Measurements from ENCODE around the gene KRT77. TPM values are rescaled to one million over a fixed set of nuclear protein-coding genes. Genes with fewer than 3 reads are reported as not detected.

The KRT77 gene
- total RNA-seq, 6 experiments from 2014 or later: not detected

DNA sequence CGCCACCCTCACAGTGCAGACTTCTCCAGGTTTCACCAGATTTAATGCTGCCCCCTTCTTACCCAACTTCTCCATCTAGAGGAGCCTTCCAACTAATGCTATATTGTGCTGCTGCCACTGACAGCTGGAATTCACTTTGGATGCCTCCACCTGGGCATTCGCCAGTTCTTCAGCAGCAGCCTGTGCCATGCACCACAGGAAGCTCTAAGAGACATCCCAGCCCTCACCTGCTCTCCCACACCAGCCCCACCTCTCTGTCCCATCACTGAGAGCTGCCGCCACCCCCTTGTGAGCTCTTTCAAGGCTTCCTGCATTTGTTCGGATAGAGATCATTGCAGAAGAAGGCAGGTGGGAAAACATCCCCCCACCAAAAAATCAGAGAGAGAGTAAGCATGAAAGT is 46.7 kb downstream of the KRT77 start:
- no peak for ATAC-seq
- Histone ChIP-seq H3K27me3 (no peaks in the 10 kb centered on the region), H3K9me3 (no peaks in the 10 kb centered on the region), H3K36me3 (no peaks in the 10 kb centered on the region), H3K4me1 (no peaks in the 10 kb centered on the region), H3K4me3 (no peak overlapping the region), H3K27ac (no peak overlapping the region)
- DNase-seq: no peak
- no peak for TF ChIP-seq POLR2A (IDR thresholded peaks at IDR 0.05)
- TF ChIP-seq, protein P1, sequence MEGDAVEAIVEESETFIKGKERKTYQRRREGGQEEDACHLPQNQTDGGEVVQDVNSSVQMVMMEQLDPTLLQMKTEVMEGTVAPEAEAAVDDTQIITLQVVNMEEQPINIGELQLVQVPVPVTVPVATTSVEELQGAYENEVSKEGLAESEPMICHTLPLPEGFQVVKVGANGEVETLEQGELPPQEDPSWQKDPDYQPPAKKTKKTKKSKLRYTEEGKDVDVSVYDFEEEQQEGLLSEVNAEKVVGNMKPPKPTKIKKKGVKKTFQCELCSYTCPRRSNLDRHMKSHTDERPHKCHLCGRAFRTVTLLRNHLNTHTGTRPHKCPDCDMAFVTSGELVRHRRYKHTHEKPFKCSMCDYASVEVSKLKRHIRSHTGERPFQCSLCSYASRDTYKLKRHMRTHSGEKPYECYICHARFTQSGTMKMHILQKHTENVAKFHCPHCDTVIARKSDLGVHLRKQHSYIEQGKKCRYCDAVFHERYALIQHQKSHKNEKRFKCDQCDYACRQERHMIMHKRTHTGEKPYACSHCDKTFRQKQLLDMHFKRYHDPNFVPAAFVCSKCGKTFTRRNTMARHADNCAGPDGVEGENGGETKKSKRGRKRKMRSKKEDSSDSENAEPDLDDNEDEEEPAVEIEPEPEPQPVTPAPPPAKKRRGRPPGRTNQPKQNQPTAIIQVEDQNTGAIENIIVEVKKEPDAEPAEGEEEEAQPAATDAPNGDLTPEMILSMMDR (IDR thresholded peaks at IDR 0.05): no peak
- intact Hi-C loops (cut with DNase I): no loop called here
- WGBS (ENCODE audit: insufficient coverage, low coverage, low lambda C conversion rate, missing lambda C conversion rate): 41% methylated on average over 4 of the region's 4 CpGs

DNA sequence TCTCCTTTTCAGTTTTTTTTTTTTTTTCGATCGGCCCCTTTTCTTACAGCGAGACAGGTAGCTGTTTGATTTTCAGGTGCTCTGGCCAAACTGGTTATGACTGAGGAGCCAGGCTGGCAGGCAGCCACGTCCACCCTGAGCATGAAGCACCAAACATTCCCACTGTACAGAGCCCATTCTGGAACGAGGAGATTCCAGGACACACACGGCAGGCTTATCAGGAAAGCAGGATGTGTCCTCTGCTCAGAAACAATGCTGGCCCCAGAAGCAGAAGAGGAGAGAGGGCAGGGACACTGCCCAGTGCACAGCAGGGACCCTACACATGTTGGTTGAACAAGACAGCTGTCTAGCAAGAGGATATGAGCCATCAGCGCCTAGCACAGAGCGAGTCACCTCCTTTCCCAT is 47.6 kb downstream of the KRT77 start:
- TF ChIP-seq POLR2A (IDR thresholded peaks at IDR 0.05): no peak
- TF ChIP-seq, protein P1 (IDR thresholded peaks at IDR 0.05): no peak
- Histone ChIP-seq H3K27me3 (no peaks in the 10 kb centered on the region), H3K9me3 (no peaks in the 10 kb centered on the region), H3K27ac (no peak overlapping the region), H3K4me3 (no peak overlapping the region), H3K36me3 (no peaks in the 10 kb centered on the region), H3K4me1 (no peaks in the 10 kb centered on the region)
- DNase-seq (no peak), ATAC-seq (peak in 3 of 4 donors; percentile 26 to 48 (median 34))
- whole genome bisulfite sequencing (ENCODE audit: insufficient coverage, low coverage, low lambda C conversion rate, missing lambda C conversion rate): 18% methylated on average over 8 of the region's 8 CpGs
- intact Hi-C loops (cut with DNase I): no loop called here

DNA sequence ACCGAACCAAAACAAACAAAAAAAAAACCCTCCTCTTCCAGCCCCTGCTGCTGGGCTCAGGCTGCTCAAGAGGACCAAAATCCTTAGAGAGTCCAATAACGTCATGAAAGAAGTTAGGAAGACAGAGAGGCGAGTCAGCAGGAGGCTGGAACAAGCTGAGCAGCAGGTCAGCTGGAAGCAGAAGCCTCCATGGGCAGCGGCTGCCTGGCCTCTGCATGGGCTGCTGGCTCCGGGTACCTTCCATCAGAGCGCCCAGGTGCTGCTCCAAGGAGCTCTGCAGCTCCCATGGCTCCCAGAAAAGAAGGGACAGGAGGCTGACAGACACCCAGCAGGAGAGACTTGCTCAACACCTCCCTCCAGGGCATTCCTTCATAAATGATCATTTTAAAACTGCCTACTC is 48.1 kb downstream of the KRT77 start:
- no peaks in the 10 kb centered on the region for H3K9me3 ChIP-seq
- no peak for TF ChIP-seq POLR2A (IDR thresholded peaks at IDR 0.05)
- TF ChIP-seq, protein P1 (IDR thresholded peaks at IDR 0.05): no peak
- no peaks in the 10 kb centered on the region for H3K27me3 ChIP-seq
- ATAC-seq (no peak), DNase-seq (no peak)
- no peaks in the 10 kb centered on the region for H3K36me3 ChIP-seq
- 45% methylated on average over 2 of the region's 6 CpGs for WGBS (ENCODE audit: insufficient coverage, low coverage, low lambda C conversion rate, missing lambda C conversion rate)
- no peaks in the 10 kb centered on the region for H3K4me1 ChIP-seq
- no peak overlapping the region for H3K4me3 ChIP-seq
- intact Hi-C loops (cut with DNase I): no loop called here
- no peak overlapping the region for H3K27ac ChIP-seq

- Histone ChIP-seq H3K27ac (no peak within 1 kb of the TSS), H3K4me3 (no peak within 1 kb of the TSS), H3K27me3 (no peaks in the 10 kb centered on the region), H3K9me3 (no peaks in the 10 kb centered on the region), H3K36me3 (no peaks in the 10 kb centered on the region), H3K4me1 (no peaks in the 10 kb centered on the region)
- ATAC-seq (no peak), DNase-seq (no peak)
- TF ChIP-seq, protein P1 (IDR thresholded peaks at IDR 0.05): no peak
- no peak for TF ChIP-seq POLR2A (IDR thresholded peaks at IDR 0.05)
- intact Hi-C loops (cut with DNase I): no loop called here
- WGBS (ENCODE audit: insufficient coverage, low coverage, low lambda C conversion rate, missing lambda C conversion rate): no CpG with 5 or more reads among the region's 16 CpGs
Measured at GRCh38 chr12:52651726-52652261, 51.5 kb downstream of the KRT77 start, which contains the start of gene KRT2. Gene KRT2 (minus strand): TSS chr12:52652211. CDS start chr12:52652142, 69 bp downstream.
